ENCODE data around the gene XRCC1. TPM values are rescaled to one million over a fixed set of nuclear protein-coding genes. Genes with fewer than 3 reads are reported as not detected.

The XRCC1 gene
- polyA plus RNA-seq, 1 of the 3 experiments (the other 2 are of a cell fraction): 30.3 TPM

DNA sequence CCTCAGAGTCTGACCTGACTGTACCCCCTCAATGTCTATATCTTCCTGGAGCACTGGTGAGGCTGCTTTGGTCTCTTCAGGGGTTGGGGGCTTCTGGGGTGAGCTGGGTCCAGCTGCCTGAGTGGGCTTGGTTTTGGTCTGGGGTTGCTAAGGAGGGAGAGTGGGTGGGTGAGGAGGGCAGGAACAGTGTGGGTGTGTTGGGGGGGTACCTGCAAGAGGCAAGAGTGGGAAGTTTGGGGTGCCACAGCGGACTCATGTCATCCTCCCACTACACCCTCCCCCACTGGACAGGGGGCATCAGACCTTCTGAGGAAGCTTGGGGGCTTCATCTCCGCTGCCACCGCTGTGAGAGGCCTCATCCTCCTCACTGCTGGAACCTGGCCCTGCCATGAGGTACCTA lies 28.7 kb downstream of the XRCC1 start:
- Histone ChIP-seq H3K36me3 (replicated peaks in 1 of 2; ENCODE audit: control insufficient read depth in 1 of 2, insufficient read depth in 2 of 2, low read length in 1 of 2) (peaks cover 14 to 34% of the 10 kb centered on the region in 2 experiments), H3K79me2 (ENCODE audit: insufficient read depth) (no peaks in the 10 kb centered on the region), H3K9me2 (no peaks in the 10 kb centered on the region), H3K4me2 (no peak overlapping the region), H3K9me3 (no peaks in the 10 kb centered on the region), H3K9ac (no peak overlapping the region), H2AFZ (ENCODE audit: low read depth) (no peak overlapping the region), H3K4me3 (ENCODE audit: low read depth in 2 of 2, low read length in 1 of 2) (no peak overlapping the region), H3K27me3 (ENCODE audit: insufficient read depth) (no peaks in the 10 kb centered on the region), H3F3A (replicated peaks; ENCODE audit: insufficient read depth) (peaks cover 6% of the 10 kb centered on the region), H3K27ac (ENCODE audit: low read depth in 2 of 2, low read length in 1 of 2) (no peak overlapping the region), H3K4me1 (ENCODE audit: control insufficient read depth in 1 of 2, insufficient read depth in 2 of 2, low read depth in 1 of 2, low read length in 1 of 2) (no peaks in the 10 kb centered on the region), H4K20me1 (ENCODE audit: insufficient read depth) (no peaks in the 10 kb centered on the region)
- ChIA-PET CTCF (interaction anchor here (1.2 kb wide), 1 partner anchor 9 kb away, joined by 10 read pairs; no protein-coding TSS in a partner anchor), POLR2A (interaction anchor here (1.2 kb wide), 1 partner anchor 33 kb away, joined by 3 read pairs; no protein-coding TSS in a partner anchor)
- WGBS (ENCODE audit: low lambda C conversion rate): 80% methylated on average over 1 of the region's 3 CpGs
- no peak for DNase-seq
- TF ChIP-seq YY1 (IDR thresholded peaks at IDR 0.05; ENCODE audit: low read depth) (no peak), NRF1 (IDR thresholded peaks at IDR 0.05; ENCODE audit: low read depth, low read length) (no peak), POLR2AphosphoS5 (IDR thresholded peaks at IDR 0.05; ENCODE audit: low read depth, low read length) (no peak), ELF1 (IDR thresholded peaks at IDR 0.05) (no peak), SIN3A (IDR thresholded peaks at IDR 0.05; ENCODE audit: borderline replicate concordance, low read depth, low read length) (no peak), RFX5 (IDR thresholded peaks at IDR 0.05; ENCODE audit: low read length) (no peak), EP300 (IDR thresholded peaks at IDR 0.05; ENCODE audit: borderline replicate concordance in 1 of 2, low read depth in 1 of 2, low read length in 1 of 2) (no peak), TAF1 (IDR thresholded peaks at IDR 0.05; ENCODE audit: borderline replicate concordance, low read depth, low read length) (no peak), FOSL2 (IDR thresholded peaks at IDR 0.05; ENCODE audit: borderline replicate concordance, low read depth) (no peak), TEAD4 (IDR thresholded peaks at IDR 0.05; ENCODE audit: borderline replicate concordance, insufficient read depth) (no peak), GABPA (IDR thresholded peaks at IDR 0.05; ENCODE audit: low read depth) (no peak), MXI1 (IDR thresholded peaks at IDR 0.05; ENCODE audit: low read depth, low read length) (no peak), RCOR1 (IDR thresholded peaks at IDR 0.05; ENCODE audit: low read length) (no peak), EZH2phosphoT487 (IDR thresholded peaks at IDR 0.05; ENCODE audit: borderline replicate concordance, low read depth) (no peak), JUND (IDR thresholded peaks at IDR 0.05) (no peak), FOXJ3 (CRISPR knock-in tag; IDR thresholded peaks at IDR 0.05) (no peak)
- TF ChIP-seq, protein P1, sequence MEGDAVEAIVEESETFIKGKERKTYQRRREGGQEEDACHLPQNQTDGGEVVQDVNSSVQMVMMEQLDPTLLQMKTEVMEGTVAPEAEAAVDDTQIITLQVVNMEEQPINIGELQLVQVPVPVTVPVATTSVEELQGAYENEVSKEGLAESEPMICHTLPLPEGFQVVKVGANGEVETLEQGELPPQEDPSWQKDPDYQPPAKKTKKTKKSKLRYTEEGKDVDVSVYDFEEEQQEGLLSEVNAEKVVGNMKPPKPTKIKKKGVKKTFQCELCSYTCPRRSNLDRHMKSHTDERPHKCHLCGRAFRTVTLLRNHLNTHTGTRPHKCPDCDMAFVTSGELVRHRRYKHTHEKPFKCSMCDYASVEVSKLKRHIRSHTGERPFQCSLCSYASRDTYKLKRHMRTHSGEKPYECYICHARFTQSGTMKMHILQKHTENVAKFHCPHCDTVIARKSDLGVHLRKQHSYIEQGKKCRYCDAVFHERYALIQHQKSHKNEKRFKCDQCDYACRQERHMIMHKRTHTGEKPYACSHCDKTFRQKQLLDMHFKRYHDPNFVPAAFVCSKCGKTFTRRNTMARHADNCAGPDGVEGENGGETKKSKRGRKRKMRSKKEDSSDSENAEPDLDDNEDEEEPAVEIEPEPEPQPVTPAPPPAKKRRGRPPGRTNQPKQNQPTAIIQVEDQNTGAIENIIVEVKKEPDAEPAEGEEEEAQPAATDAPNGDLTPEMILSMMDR (IDR thresholded peaks at IDR 0.05): no peak
- TF ChIP-seq, protein P2, sequence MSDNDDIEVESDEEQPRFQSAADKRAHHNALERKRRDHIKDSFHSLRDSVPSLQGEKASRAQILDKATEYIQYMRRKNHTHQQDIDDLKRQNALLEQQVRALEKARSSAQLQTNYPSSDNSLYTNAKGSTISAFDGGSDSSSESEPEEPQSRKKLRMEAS (IDR thresholded peaks at IDR 0.05; ENCODE audit: low read depth): no peak

DNA sequence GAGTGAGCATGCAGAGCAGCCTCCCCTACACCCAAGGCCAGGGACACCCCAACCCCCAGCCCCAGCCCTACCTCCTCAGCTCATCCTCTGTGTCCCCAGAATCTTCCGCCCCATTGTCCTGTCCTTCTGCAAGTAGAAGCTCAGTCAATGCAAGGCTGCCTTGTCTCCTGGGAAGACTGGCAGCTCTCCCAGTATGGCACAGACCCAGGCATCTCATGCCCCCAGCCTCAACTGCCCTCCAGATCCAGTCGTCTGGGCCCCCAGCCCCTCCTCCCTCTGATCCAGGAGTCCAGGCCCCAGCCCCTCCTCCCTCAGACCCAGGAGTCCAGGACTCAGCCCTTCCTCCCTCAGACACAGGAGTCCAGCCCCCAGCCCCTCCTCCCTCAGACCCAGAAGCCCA lies 29.3 kb downstream of the XRCC1 start:
- no peaks in the 10 kb centered on the region for H3K79me2 ChIP-seq (ENCODE audit: insufficient read depth)
- ChIA-PET POLR2A (interaction anchor here (1.2 kb wide), 1 partner anchor 34 kb away, joined by 3 read pairs; no protein-coding TSS in a partner anchor), CTCF (interaction anchor here (0.6 to 1.1 kb wide), 2 partner anchors 10 to 49 kb away, joined by 3 read pairs; no protein-coding TSS in a partner anchor)
- H3F3A ChIP-seq (replicated peaks; ENCODE audit: insufficient read depth): peaks cover 6% of the 10 kb centered on the region
- no peak overlapping the region for H3K4me3 ChIP-seq (ENCODE audit: low read depth in 2 of 2, low read length in 1 of 2)
- DNase-seq: no peak
- H3K9ac ChIP-seq: no peak overlapping the region
- no peaks in the 10 kb centered on the region for H3K4me1 ChIP-seq (ENCODE audit: control insufficient read depth in 1 of 2, insufficient read depth in 2 of 2, low read depth in 1 of 2, low read length in 1 of 2)
- peaks cover 14 to 29% of the 10 kb centered on the region in 2 experiments for H3K36me3 ChIP-seq (replicated peaks in 1 of 2; ENCODE audit: control insufficient read depth in 1 of 2, insufficient read depth in 2 of 2, low read length in 1 of 2)
- H3K27me3 ChIP-seq (ENCODE audit: insufficient read depth): no peaks in the 10 kb centered on the region
- no peaks in the 10 kb centered on the region for H3K9me2 ChIP-seq
- no peaks in the 10 kb centered on the region for H3K9me3 ChIP-seq
- 81% methylated on average over 2 of the region's 2 CpGs for WGBS (ENCODE audit: low lambda C conversion rate)
- no peaks in the 10 kb centered on the region for H4K20me1 ChIP-seq (ENCODE audit: insufficient read depth)
- H3K4me2 ChIP-seq: no peak overlapping the region
- no peak overlapping the region for H3K27ac ChIP-seq (ENCODE audit: low read depth in 2 of 2, low read length in 1 of 2)
- no peak overlapping the region for H2AFZ ChIP-seq (ENCODE audit: low read depth)
- TF ChIP-seq FOSL2 (IDR thresholded peaks at IDR 0.05; ENCODE audit: borderline replicate concordance, low read depth) (no peak), EZH2phosphoT487 (IDR thresholded peaks at IDR 0.05; ENCODE audit: borderline replicate concordance, low read depth) (no peak), CHD2 (IDR thresholded peaks at IDR 0.05; ENCODE audit: low read length, partially characterized antibody) (no peak), POLR2AphosphoS5 (IDR thresholded peaks at IDR 0.05; ENCODE audit: low read depth, low read length) (no peak), RFX5 (IDR thresholded peaks at IDR 0.05; ENCODE audit: low read length) (no peak), TCF12 (IDR thresholded peaks at IDR 0.05) (no peak), EP300 (IDR thresholded peaks at IDR 0.05; ENCODE audit: borderline replicate concordance in 1 of 2, low read depth in 1 of 2, low read length in 1 of 2) (no peak), RXRA (IDR thresholded peaks at IDR 0.05; ENCODE audit: borderline replicate concordance, low read depth) (no peak), SMC3 (IDR thresholded peaks at IDR 0.05; ENCODE audit: low read depth, low read length) (no peak), JUND (IDR thresholded peaks at IDR 0.05) (no peak)
- TF ChIP-seq, protein P1 (IDR thresholded peaks at IDR 0.05): no peak
- TF ChIP-seq, protein P2 (IDR thresholded peaks at IDR 0.05; ENCODE audit: low read depth): no peak
- TF ChIP-seq, protein P3, sequence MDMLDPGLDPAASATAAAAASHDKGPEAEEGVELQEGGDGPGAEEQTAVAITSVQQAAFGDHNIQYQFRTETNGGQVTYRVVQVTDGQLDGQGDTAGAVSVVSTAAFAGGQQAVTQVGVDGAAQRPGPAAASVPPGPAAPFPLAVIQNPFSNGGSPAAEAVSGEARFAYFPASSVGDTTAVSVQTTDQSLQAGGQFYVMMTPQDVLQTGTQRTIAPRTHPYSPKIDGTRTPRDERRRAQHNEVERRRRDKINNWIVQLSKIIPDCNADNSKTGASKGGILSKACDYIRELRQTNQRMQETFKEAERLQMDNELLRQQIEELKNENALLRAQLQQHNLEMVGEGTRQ (IDR thresholded peaks at IDR 0.05; ENCODE audit: borderline replicate concordance, low read depth, low read length): no peak

Measured in SK-N-SH (cell line).